KOPT-K1 (cell line): Measurements from ENCODE around the gene MRPL39.

ENCODE experiments used
- H3K27ac ChIP-seq: fragments of 200-600 bp; sonication (generic); 2 replicates; pipeline ENCODE4 v1.5.1; 2016; ENCODE audit warnings: antibody characterized with exemption, mild to moderate bottlenecking, low read depth, low read length; ENCODE audit not compliant: poor library complexity, severe bottlenecking
- H3K36me3 ChIP-seq: fragments of 200-600 bp; sonication (generic); 2 replicates; pipeline ENCODE4 v1.5.1; 2017; ENCODE audit warnings: antibody characterized with exemption, mild to moderate bottlenecking, low read length, moderate library complexity; ENCODE audit not compliant: insufficient read depth
- H3K9me3 ChIP-seq: fragments of 200-600 bp; sonication (generic); 2 replicates; pipeline ENCODE4 v1.5.1; 2017; ENCODE audit warnings: antibody characterized with exemption, low read length, mild to moderate bottlenecking; ENCODE audit not compliant: insufficient read depth, poor library complexity, severe bottlenecking

Gene MRPL39

DNA sequence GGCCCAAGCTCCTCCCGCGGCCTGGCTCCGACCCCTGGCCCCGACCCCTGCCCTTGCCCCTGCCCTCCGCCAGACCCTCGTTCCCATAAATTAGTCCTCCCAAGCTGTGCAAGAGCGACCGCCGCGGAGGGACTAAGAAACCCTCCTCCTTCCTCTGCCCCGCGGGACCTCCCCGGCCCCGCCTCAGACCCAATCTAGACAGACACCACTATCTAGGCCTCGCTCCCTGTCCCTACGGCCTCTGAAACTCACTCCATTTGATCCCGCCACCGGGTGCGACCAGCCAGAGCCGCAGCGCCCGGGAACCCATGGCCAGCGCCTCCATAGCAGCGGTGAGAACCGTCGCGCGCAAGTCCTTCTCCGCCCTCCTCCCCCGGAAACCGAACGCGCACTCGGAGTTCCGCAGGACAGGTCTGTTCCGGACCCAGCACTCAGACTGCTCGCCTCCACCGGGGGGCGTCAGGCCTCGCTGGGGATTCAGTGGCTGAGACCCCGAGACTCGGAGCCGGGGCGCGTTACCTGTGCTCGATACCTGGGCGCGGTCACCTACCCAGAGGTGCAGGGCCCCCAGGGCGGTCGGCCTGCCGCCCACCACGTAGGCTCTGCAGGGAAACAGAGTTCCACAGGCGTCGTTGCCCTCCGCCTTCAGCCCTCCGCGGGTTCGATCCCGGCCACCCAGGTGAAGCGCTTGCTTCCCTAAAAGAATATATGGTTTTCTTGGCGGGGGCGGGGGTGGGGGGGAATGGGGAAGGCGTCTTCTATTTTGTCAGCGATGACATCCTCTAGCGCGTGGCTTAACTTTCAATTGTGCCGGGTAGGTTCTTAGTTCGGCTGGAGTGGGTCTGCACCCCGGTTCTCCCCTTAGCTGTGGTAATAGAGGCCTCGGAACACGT is at the start of gene MRPL39:
Gene MRPL39, minus strand, starts transcription at position 331 of the 893 bp plus-strand sequence. Its CDS starts 6 bp downstream, at position 325.
- no peaks in the 10 kb centered on the region for H3K9me3 ChIP-seq
- peak within 1 kb of the TSS; percentile 81 for H3K27ac ChIP-seq
- peaks cover 31% of the 10 kb centered on the region for H3K36me3 ChIP-seq

DNA sequence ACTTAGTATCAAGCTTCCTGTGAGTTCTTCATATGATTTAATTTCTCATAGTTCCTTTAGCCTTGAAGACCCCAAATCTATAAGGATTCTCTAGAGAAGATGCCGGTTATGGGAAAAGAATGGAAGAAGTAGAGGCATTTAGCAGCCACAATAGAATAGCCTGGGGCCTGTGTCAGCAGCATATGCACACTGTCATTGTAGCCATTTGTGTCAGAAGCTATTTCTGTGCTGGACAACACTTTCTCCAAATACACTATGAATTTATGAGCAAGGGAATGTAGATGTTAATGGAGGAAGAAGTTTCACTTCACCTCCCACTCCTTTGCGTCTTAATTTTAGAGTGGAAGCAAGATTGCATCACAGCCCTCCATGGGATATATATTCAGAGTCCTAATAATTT is 49.1 kb upstream of the MRPL39 start:
- no peak overlapping the region for H3K27ac ChIP-seq
- no peaks in the 10 kb centered on the region for H3K9me3 ChIP-seq
- no peaks in the 10 kb centered on the region for H3K36me3 ChIP-seq

DNA sequence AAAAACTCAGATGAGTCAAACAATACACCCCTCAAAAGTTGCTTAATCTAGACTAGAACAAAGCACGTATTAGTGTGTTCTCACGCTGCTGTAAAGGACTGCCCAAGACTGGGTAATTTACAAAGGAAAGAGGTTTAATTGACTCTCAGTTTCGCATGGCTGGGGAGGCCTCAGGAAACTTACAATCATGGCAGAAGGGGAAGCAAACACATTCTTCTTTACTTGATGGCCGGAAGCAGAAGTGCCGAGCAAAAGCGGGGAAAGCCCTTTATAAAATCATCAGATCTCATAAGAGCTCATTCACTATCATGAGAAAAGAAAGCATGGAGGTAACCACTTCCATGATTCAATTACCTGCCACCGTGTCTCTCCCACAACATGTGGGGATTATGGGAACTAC is 41.9 kb upstream of the MRPL39 start:
- Histone ChIP-seq H3K27ac (no peak overlapping the region), H3K9me3 (no peaks in the 10 kb centered on the region), H3K36me3 (no peaks in the 10 kb centered on the region)

- no peaks in the 10 kb centered on the region for H3K36me3 ChIP-seq
- no peak overlapping the region for H3K27ac ChIP-seq
- no peaks in the 10 kb centered on the region for H3K9me3 ChIP-seq
Measured at GRCh38 chr21:25647647-25648046, 40.4 kb upstream of the MRPL39 start.

- H3K9me3 ChIP-seq, result no peaks in the 10 kb centered on the region
- no peaks in the 10 kb centered on the region for H3K36me3 ChIP-seq
- no peak overlapping the region for H3K27ac ChIP-seq
Measured at GRCh38 chr21:25646474-25646873, 39.2 kb upstream of the MRPL39 start.

DNA sequence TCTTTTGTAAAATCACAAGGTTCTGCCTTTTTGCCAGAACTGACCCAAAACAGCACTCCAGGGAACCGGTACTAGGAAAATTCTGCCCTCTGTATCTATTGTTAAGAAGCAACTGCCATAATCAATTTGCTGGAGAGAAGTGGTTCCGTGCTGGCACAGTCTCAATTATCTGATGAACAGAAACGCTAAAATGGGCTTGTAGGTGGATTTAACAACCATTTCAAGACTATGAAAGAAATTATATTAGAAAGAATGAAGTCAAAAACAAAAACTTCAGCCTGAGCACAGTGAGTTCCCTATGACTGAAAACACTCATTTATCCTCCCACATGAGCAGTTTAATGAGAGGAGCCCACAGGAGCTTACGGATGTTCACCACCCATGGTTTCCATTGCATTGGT is 36.2 kb upstream of the MRPL39 start:
- no peaks in the 10 kb centered on the region for H3K36me3 ChIP-seq
- H3K9me3 ChIP-seq, result peaks cover 13% of the 10 kb centered on the region
- no peak overlapping the region for H3K27ac ChIP-seq

DNA sequence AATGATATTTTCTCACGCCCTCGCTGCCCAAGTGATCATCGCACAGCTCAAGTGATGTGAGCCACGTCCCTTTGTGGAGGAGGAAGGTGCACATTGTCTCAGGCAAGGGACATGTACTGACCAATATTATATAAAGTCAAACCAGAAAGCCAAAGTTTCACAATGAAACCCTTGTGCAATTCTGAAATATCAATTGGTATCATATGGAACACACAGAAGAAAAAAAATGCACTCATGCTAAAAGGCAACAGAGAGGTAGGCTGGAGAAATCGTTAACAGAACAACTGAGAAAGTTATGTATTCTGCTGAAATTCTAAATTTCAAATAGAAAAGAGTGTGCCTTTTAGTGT is 33.6 kb upstream of the MRPL39 start:
- H3K27ac ChIP-seq, result no peak overlapping the region
- peaks cover 13% of the 10 kb centered on the region for H3K9me3 ChIP-seq
- H3K36me3 ChIP-seq, result no peaks in the 10 kb centered on the region

GRCh38 chr21:25640202-25640942 is 33.1 kb upstream of the MRPL39 start:
- Histone ChIP-seq H3K9me3 (peaks cover 13% of the 10 kb centered on the region), H3K36me3 (no peaks in the 10 kb centered on the region), H3K27ac (no peak overlapping the region)

DNA sequence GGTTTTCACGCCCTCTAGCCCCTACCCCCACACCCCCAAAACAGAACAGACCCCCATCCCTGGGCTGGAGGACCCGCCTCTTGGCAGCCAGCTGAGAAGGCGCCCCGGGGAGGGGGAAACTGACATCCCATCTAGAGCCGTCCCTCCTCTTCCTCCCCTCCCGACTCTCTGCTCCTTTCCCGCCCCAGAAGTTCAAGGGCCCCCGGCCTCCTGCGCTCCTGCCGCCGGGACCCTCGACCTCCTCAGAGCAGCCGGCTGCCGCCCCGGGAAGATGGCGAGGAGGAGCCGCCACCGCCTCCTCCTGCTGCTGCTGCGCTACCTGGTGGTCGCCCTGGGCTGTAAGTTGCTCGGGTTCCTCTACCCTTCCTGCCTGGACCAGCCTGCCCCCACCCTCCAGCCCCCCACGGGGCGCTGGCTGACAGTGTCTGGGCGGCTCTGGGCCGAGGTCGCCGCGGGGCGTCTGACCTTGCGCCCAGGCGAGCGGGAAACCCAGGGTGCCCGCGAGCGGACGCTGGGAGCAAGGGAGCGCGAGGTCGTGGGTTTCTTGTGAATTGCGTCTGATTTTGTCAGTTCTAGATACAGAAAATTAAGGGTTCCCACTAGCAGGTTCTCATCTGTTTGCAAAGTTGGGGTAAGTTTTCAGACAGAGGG is 32.4 kb upstream of the MRPL39 start:
- Histone ChIP-seq H3K36me3 (no peaks in the 10 kb centered on the region), H3K27ac (no peak overlapping the region), H3K9me3 (peaks cover 13% of the 10 kb centered on the region)

DNA sequence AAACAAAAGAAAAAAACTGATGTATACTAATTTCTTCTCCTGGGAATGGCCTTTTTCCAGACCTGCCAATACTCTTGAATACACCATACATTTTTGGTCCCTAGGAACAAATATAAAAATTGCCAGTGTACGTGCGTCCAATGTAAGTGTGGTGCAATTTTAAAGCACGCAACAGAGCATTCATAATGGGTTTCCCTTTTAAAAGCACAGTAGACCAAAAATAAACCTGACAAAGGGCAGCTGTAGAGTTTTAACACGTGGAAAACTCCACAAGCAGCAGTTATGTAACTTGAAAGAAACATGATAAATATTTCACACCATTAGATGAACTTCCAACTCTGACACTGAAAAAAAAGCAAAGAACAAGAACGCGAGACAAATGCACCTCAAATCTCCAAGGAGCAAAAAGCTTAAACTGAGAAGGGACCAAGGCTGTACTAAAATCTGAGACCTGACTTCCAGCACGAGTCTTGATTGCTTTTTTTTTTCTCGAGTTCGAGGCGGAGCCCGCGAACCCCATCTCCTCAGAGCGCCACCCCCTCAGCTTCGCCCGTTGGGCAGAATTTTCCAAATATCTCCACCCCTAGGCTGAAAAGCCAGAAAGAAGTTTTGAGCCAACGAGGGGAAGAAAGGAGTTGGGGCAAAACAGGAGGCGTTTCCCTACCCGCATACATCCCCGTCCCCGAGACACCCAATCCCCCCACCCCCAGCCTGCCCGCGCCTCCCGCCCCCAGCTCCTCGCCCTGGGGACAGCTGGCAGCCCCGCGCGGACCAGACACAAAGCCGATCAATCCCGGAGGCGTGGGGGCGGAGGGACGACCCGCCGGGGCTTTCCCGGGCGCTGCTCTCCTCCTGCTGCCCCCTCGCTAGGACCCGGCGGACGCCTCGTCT is 31.6 kb upstream of the MRPL39 start, which contains the start of gene JAM2:
Gene JAM2, plus strand, starts transcription at position 599 of the 891 bp plus-strand sequence. CDS start 564 bp downstream, outside the sequence.
- no peak within 1 kb of the TSS for H3K27ac ChIP-seq
- no peaks in the 10 kb centered on the region for H3K36me3 ChIP-seq
- H3K9me3 ChIP-seq, result peaks cover 13% of the 10 kb centered on the region

DNA sequence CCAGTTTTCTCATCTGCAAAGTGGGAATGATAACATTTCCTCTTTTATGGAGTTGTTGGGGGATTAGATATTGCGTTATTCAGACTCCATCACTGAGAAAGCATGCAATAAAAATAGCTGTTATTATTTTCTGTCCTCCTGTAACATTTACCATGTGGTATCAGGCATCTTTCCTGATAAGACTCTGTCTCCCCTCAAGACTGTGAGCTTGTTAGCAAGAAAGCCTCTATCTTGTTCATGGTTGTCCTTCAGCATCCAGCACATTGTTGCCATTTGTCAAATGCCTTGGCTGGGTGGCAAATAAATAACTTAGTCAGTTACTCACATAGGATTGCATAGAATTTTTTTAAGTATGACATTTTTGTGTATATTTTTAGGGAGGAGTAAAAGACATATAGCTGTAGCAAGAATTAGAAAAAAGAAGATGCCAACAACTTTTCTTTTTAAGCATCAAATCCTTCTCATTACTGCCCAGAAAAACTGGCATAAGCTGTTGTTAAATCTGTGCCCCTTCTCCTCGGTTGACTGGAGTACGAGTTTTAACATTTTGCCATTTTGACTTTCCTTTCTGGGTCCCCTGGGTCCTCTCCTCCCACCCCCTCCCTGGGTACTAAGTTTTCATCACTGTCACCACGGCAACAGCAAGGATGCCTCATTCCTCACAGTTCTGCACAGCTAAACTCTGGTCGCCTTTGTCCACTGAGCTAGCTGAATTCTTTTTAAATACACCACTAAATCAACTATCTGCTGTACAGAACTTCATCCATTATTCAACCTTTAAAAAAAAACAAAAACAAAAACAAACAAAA is 30.8 kb upstream of the MRPL39 start:
- Histone ChIP-seq H3K9me3 (peaks cover 13% of the 10 kb centered on the region), H3K27ac (no peak overlapping the region), H3K36me3 (no peaks in the 10 kb centered on the region)

GRCh38 chr21:25636727-25637126 is 29.4 kb upstream of the MRPL39 start:
- Histone ChIP-seq H3K9me3 (peaks cover 13% of the 10 kb centered on the region), H3K27ac (no peak overlapping the region)

DNA sequence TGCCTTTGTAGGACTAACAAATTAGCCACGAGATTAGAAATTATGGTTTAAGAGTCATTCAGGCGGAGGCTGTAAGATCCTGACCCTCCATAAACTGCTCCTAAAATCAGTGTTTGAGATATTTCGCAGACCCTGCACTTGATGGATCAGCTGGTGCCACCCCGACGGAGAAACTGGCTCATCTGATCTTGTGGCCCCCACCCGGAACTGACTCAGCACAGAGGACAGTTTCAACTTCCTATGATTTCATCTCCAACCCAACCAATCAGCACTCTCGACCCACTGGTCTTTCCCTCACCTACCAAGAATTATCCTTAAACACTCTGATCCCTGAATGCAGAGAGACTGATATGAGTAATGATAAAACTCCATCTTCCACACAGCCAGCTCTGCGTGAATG is 28.0 kb upstream of the MRPL39 start:
- no peak overlapping the region for H3K27ac ChIP-seq

More at GRCh38 chr21:25636727-25637126, 29.4 kb upstream of the MRPL39 start:
- H3K36me3 ChIP-seq, result no peaks in the 10 kb centered on the region

DNA sequence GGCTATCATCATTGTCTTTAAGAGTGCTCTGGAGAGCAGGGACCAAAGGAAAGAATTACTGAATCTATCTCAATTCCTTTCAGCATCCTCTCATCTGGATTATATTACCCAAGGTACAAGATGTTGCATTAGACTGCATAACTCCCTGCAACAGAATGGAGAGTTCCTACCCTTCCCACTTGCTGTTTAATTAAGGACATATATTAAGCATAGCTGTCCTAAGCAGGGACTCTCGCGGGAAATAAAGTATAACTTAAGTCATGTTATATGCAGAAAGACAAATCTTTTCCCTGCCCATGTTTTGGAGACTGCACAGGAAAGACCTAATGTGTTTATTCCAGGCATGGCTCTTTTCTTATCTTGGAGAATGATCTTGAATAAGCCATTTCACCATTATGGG is 25.0 kb upstream of the MRPL39 start:
- no peaks in the 10 kb centered on the region for H3K36me3 ChIP-seq
- H3K9me3 ChIP-seq, result no peaks in the 10 kb centered on the region
- H3K27ac ChIP-seq, result no peak overlapping the region

More for the DNA sequence above, 28.0 kb upstream of the MRPL39 start:
- no peaks in the 10 kb centered on the region for H3K36me3 ChIP-seq
- H3K9me3 ChIP-seq, result peaks cover 12% of the 10 kb centered on the region
